ENCODE data around the gene RERG. TPM values are rescaled to one million over a fixed set of nuclear protein-coding genes. Genes with fewer than 3 reads are reported as not detected.

RERG gene
- total RNA-seq, 1 donor from 2014 or later, result 0.20 TPM

- intact Hi-C loops (cut with micrococcal nuclease), result loop anchor here (5.0 kb wide), 2 partner anchors 38 to 223 kb away; no protein-coding TSS in a partner anchor
Measured at GRCh38 chr12:15220451-15220850, 766 bp downstream of the RERG start.

GRCh38 chr12:15218794-15219193 lies 2.4 kb downstream of the RERG start:
- intact Hi-C loops (cut with micrococcal nuclease), result no loop called here

GRCh38 chr12:15216036-15216889 lies 5.0 kb downstream of the RERG start:
- intact Hi-C loops (cut with micrococcal nuclease), result no loop called here

GRCh38 chr12:15214851-15215601 lies 6.2 kb downstream of the RERG start:
- intact Hi-C loops (cut with micrococcal nuclease), result no loop called here

- intact Hi-C loops (cut with micrococcal nuclease), result no loop called here
Measured at GRCh38 chr12:15212930-15213329, 8.3 kb downstream of the RERG start.

- intact Hi-C loops (cut with micrococcal nuclease), result no loop called here
Measured at GRCh38 chr12:15209782-15210181, 11.4 kb downstream of the RERG start.

- intact Hi-C loops (cut with micrococcal nuclease), result no loop called here
Measured at GRCh38 chr12:15208871-15209656, 12.2 kb downstream of the RERG start.

- intact Hi-C loops (cut with micrococcal nuclease), result no loop called here
Measured at GRCh38 chr12:15208140-15208539, 13.1 kb downstream of the RERG start.

- intact Hi-C loops (cut with micrococcal nuclease), result no loop called here
Measured at GRCh38 chr12:15206831-15207389, 14.3 kb downstream of the RERG start.

- intact Hi-C loops (cut with micrococcal nuclease), result no loop called here
Measured at GRCh38 chr12:15206338-15206737, 14.9 kb downstream of the RERG start.

- intact Hi-C loops (cut with micrococcal nuclease), result no loop called here
Measured at GRCh38 chr12:15205341-15206010, 15.7 kb downstream of the RERG start.

GRCh38 chr12:15201456-15201855 lies 19.8 kb downstream of the RERG start:
- intact Hi-C loops (cut with micrococcal nuclease), result no loop called here

- intact Hi-C loops (cut with micrococcal nuclease), result no loop called here
Measured at GRCh38 chr12:15201056-15201455, 20.2 kb downstream of the RERG start.

- intact Hi-C loops (cut with micrococcal nuclease), result no loop called here
Measured at GRCh38 chr12:15200641-15201040, 20.6 kb downstream of the RERG start.

GRCh38 chr12:15199930-15200329 lies 21.3 kb downstream of the RERG start:
- intact Hi-C loops (cut with micrococcal nuclease), result no loop called here

- intact Hi-C loops (cut with micrococcal nuclease), result no loop called here
Measured at GRCh38 chr12:15196678-15197505, 24.3 kb downstream of the RERG start.

GRCh38 chr12:15196221-15196620 lies 25.0 kb downstream of the RERG start:
- intact Hi-C loops (cut with micrococcal nuclease), result no loop called here

GRCh38 chr12:15194456-15195368 lies 26.5 kb downstream of the RERG start:
- intact Hi-C loops (cut with micrococcal nuclease), result no loop called here

GRCh38 chr12:15193946-15194345 lies 27.3 kb downstream of the RERG start:
- intact Hi-C loops (cut with micrococcal nuclease), result no loop called here

Measured in T-helper 1 cell treated with Interleukin-12 subunit alpha and Interleukin-12 subunit beta and Interleukin-4 antibody, amounts not matched to agents 30 ng/mL and 1 ng/mL, for 36 hours (primary cell).